Measurements from ENCODE around the gene ARRB1.

ARRB1 gene

DNA sequence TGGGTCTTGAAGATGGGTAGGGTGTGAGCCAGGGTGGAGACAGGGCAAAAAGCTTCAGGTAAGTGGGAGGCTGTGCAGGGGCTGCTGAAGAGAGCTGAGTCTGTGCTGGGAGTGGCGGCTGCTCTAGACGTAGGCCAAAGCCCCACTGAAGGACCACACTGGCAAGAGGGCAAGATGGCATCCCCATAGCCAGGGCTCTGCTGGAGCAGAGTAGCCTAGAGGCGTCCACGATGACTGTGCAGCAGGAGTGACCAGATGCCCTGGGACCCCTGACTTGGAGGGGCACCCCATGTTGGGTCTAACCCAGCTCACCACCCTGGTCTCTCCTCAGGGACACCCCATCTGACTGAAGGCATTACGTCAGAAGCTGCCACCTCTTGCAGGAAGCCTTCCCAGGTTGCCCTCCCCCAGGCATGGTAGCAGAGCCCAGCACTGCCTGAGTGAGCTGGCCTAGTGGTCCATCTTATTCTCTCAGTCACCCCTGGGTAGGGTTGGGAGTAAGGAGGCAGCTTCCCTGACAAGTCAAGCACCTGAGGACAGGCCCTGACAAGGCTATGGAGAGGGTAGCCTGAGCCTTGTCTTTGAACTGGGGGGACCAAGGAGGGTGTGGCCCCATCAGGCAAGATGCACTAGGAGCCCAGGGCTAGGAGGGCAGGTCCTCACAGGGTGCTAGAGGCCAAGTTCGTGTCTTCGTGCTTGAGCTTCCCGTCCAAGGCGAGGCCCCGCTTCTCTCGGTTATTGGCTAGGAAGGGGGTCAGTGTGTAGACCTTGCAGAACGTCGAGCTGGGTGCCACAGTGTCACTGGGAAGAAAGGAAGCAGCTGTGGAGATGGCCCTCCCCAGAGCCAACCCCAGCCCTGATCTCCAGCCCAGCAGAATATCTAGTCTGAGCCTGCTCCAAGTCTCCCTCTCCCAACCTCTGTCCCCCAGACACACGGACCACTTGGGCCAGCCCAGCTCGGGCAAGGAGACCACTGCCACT lies 77.8 kb downstream of the ARRB1 start:
- no peak for DNase-seq (ENCODE audit: low read depth)

DNA sequence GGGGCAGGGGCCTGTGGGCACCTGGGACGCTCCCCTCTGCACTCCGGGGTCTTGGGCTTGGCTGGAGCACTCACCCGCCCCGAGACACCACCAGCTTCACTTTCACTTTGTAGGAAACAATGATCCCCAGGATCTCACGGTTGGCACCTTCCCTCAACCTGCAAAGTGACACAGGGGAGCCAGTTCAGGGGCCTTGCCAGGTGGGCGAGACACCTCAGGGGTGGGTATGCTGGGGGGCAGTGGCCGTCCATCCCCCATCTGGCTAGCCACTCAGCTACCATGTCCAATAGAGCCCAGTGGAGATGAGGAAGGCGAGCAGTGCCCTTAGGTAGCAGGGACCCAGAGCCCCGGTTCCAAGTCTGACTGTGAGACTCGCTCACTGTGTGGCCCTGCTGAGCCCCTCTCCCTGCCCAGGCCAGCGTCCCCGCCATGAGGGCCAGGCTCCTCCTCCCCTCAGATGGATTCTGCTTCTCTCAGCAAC lies 78.6 kb downstream of the ARRB1 start:
- DNase-seq (ENCODE audit: low read depth), result no peak

DNA sequence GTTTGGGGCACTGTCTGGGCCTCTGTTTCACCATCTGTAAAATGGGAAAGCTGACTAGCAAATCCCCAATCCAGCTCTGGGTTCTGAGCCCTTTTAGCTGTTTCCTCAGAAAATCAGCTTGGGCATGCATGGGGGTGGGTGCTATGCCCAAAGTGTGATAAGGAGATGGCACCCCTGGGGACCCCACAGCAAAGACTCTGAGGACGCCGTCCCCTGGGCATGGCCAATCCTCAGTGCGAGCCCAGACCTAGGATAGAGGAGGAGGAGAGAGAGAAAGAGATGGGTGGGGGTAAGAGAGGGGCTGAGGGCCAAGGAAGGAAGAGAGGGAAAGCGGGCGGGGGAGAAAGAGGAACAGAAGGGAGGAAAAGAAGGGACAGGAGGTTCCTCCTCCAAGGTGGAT lies 79.1 kb downstream of the ARRB1 start:
- DNase-seq (ENCODE audit: low read depth), result no peak

DNA sequence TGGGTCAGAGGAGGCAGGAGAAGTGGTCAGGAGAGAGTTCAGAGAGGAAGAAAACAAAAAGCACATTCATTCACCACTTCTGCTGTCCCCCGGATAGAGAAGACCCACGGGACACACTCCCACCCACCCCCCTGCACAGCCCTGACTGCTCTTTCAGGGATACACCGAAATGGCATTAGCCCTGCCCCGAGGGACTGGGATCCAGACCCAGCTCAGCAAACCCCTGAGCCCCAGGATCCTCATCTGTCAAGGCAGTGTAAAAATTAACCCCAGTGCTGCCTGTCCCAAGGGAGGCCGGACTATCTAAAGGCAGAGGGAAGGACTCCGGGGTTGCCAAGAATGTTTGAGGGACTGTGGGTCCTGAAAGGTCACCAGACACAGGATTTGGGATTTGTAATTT lies 79.7 kb downstream of the ARRB1 start:
- DNase-seq (ENCODE audit: low read depth), result no peak

DNA sequence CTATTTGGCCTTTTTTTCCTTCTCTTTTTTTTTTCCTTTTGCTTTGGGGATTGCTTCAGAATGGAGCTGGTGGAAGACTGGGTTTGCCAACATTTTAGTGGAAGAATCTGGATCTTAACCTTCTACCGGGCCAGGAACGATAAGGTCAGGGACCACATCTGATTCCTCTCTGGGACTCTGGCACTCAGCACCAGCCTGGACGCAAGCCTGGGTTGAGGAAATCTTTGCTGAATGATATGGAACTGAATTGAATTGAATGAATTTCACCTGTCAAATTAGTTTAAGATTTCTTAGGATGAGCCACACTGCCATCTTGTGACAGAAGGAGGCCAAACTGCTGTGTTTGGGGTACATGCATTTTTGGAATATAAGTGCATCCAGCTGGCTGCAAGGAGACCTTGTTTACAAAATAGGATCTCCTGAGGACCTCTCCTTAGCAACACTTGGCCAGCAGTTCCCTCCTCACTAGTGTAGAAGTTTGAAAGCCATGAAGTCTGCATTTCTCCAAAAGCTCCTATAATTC lies 80.5 kb downstream of the ARRB1 start:
- no peak for DNase-seq (ENCODE audit: low read depth)

DNA sequence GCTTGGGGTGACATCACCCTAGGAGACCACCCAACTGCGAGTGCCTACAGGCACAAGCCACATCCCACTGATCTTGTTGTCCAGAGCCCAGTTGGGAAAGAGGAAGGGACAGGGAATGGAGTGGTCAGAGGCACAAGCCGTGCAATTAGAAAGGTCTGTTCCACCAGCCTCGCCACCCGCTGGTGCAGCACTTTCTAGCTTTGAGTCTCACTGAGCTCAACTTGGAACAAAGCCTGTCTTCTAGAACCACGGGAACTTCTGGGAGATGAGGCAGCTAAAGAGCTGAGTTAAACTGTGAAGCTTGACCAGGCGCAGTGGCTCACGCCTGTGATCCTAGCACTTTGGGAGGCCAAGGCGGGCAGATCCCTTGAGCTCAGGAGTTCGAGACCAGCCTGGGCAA lies 81.6 kb downstream of the ARRB1 start:
- no peak for DNase-seq (ENCODE audit: low read depth)

DNA sequence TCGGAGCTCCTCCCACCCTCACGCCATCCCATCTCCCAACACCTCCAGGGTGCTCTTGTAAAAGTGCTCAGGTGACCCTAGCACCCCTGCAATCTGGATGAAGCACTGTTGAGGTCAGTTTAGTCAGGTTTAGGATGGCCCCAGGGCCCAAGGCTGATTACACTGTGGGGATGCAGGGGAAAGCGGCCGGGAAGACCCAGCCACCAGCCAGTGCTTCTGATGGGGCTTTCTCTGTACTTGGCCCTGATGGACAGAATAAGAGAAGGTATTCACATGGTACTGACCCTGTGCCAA lies 82.1 kb downstream of the ARRB1 start:
- no peak for DNase-seq (ENCODE audit: low read depth)

DNA sequence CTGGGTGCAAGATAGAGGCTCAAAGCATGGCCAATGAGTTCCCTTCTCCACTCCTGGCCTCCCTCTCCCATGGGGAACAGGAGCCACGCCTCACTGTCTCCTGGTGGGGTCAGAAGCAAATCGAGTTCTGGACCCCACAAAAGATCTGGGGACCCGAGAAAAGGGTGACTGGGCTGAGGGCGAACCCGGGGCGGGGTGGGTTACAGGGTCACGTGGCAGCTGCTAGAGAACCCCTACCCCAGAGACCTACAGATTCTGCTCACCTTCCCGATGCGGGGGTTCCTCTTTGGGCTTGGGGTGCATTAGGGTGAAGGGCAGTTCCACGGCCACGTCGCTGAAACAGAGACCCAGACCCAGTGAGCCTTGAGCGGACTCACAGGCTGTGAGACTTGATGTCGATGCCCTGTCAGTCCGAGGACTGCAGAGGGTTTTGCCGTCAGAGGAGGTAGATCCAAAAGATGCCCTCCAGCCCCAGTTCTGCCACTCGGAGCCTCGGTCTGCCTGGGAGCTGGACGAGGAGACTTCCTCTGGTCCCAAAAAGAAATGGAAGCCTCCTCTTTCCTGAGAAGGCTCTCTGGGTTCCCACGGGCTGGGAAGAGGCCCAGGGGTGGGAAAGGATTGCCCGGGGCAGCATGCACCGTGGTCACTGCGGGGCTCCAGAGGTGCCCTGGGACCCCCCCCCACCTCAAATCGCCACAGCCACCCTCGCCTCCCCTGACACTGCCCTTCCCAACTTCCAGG lies 82.7 kb downstream of the ARRB1 start:
- no peak for DNase-seq (ENCODE audit: low read depth)

DNA sequence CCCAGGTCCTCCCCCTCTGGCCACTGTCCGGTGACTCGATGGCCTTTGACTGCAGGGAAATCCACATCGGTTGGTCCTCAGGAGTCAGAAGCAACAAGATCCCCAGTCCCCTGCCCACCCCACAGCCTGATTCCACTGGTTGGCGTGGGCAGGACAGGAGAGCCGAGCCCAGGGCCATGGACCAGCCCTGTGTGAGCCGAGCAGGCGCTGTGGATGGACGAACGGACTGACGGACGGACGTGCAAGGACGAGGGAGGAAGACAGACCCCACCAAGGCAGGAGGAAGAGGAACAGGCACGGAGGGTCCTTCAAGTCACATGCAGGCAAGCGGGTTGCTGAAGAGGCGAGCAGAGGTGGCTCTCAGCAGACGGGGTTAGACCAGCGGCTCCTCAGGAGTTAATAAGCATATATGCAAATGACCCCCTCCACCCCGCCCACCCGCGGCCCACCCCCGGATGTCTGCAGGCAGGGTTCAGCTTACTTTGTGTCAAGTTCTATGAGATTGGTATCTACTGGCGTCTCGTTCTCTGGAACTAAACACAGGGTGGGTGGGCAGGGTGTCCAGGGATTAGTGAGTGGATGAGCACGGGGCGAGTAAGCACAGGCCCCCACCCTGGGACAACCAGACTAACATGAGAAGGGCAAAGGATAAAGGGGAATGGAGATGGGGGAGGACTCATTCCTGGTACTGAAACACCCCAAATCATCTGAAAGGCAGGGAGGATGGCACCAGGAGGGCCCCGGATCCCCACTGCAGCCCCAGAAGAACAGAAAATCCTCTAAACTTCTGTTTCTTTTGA lies 84.1 kb downstream of the ARRB1 start:
- no peak for DNase-seq (ENCODE audit: low read depth)

DNA sequence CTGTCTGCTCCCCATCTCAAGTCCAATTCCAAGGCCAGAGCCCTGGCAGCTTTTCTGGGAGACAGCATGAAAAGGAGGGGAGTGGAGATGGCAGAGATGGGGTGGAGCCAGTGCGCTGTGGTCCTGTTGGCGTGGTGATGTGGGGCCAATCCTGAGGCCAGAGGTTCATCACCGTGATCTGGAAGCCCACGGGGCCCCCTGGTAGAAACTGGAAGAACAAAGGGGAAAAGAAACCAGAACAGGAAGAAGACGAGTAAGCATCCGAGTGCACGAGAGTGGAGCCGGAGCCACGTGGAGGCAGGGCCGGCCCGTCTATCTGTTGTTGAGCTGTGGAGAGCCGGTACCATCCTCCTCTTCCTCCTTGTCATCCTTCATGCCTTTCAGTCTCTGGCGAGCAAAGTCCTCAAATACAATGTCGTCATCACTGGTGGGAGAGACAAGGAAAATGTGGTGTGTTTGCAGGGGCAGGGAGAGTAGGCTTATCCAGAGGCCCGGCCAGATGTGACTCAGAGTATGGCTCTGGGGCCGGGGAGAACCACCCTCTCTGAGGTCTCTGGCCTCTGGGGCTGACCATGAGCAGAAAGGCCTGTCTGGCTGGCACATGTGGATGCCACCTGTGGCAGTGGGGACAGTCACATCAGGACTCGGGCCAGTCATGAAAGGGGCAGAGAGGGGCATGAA lies 85.5 kb downstream of the ARRB1 start:
- no peak for DNase-seq (ENCODE audit: low read depth)

DNA sequence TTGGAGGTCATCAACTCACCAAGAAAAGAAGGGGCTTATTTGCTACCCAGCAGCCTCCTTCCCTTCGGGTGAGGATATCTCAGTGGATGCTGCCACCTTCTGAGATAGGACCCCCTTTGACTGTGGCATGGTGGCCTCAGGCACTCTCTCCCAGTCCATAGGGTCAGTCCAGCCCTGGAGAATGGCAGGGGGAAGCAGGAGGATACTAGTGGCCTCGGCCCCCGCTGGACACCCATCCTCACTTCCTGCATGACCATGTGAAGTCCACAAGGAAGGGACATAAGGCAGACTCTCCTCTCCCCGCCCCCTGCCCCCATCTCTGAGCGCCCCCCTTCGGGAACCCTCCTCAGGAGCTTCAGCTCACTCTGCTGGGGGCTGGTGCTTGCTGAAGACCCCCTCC lies 86.5 kb downstream of the ARRB1 start:
- no peak for DNase-seq (ENCODE audit: low read depth)

DNA sequence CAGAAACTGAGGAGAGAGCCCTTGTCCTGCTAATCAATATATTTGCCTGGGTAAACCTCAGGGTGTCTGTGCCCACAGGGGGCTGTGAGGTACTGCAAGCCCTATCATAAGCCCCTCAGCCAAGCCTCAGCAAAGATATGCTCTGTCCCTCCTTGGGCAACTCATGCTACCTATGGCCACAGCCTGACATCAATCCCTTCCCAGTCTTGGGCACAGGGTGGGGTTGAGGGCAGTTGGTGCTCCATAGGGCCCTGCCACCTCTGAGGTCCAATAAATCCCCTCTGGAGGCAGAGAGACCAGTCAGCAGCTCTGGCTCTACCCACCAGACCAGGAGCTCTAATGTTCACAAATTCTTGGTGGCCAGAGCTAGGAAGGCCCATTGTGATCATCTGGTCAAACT lies 87.1 kb downstream of the ARRB1 start:
- no peak for DNase-seq (ENCODE audit: low read depth)

DNA sequence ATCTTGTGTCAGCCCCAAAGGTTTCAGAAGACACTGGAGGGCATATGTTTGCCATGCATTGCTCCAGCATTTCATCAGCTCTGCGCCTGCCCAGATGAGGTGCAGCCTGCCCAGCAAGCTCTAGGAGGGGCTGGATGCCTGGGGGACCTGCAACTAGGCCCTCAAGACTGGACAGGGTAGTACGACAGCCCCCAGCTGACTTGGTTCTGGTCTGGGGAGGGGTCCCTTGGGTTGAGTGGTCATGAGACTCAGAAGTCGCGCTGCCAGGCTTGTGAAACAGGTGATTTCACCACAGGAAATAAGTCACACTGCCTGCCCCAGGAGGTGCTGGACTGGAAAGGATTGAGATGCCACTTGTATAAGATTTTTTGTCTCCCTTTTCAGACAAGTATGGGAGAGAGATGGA lies 87.5 kb downstream of the ARRB1 start:
- no peak for DNase-seq (ENCODE audit: low read depth)

DNA sequence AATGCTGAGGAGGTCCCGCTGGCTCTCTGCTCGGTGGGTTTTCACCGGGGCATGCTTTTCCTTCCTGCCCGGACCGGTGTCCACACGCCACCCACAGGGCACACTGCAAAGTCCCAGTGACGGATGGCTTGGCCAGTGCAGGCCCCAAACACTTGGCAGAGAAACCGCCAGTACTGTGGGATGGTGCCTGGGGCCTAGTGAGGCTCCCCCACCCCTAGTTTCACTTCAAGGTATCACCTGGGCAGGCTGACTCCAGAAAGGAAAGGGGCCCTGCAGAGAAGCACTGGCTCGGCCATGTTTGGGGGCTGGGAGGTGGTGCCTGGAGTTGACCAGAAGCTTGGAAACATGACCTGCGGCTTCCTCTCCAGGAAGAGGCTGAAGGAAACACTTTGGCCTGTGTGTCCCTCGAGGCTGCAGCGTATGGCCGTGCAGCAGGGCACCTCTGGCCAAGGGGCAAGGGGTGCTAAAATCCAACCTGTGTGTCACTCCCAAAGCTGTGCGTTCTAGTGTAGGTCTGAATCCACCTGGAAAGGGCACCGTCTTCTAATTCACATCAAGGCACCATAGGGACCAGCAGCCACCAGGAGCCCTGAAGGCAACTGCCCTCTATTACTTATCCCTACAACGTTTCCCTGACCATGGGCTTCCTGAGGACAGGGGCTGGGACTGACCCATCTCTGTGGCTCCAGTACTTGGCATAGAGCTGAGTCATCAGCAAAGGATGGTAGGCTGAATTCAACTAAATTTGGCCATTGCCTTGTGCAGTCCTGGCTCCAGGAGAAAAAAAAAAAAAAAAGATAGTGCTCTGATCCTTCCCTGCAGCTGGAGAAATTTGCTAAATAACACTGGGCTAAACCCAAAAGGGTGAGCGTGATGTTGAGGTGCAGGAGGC lies 88.3 kb downstream of the ARRB1 start:
- DNase-seq (ENCODE audit: low read depth), result no peak

DNA sequence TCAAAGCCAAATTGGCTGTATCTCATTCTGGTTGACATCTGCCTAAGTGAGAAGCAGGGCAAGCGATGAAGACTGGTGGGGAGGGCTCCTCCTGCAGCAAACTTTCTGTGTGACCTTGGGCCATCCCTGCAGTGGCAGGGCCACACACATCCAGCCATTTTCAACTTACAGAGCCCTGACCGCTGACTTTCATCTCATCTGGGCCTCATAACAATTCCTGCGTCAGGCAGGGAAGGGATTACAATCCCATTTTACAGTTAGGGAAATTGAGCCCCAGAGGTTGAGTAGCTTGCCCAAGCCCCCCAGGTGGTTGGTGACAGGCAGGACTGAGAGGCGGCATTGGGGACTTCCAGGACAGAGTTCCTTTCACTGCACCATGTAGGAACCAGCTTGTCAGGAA lies 89.0 kb downstream of the ARRB1 start:
- no peak for DNase-seq (ENCODE audit: low read depth)

DNA sequence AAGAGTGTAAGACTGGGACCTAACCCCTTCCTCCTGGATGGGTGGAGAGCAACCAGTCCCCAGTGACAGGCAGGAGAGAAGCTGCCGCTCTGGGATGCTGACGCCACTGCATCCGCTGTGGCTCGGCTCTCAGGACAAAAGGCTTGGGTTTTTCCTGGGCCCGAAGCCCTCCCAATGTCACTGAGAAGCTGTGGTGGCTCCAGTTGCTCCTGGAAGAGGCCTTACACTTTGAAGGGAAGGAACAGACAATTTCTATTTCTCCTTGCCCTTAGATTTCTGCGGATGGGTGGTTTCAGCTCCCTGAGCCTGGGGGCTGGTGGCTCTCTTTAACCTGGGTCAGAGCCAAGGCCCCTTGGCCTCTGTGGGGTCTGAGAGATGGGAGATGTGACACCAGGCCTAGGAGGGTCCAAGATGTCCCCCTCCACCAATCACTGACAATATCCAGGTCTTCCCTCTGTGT lies 89.5 kb downstream of the ARRB1 start:
- DNase-seq (ENCODE audit: low read depth), result no peak

DNA sequence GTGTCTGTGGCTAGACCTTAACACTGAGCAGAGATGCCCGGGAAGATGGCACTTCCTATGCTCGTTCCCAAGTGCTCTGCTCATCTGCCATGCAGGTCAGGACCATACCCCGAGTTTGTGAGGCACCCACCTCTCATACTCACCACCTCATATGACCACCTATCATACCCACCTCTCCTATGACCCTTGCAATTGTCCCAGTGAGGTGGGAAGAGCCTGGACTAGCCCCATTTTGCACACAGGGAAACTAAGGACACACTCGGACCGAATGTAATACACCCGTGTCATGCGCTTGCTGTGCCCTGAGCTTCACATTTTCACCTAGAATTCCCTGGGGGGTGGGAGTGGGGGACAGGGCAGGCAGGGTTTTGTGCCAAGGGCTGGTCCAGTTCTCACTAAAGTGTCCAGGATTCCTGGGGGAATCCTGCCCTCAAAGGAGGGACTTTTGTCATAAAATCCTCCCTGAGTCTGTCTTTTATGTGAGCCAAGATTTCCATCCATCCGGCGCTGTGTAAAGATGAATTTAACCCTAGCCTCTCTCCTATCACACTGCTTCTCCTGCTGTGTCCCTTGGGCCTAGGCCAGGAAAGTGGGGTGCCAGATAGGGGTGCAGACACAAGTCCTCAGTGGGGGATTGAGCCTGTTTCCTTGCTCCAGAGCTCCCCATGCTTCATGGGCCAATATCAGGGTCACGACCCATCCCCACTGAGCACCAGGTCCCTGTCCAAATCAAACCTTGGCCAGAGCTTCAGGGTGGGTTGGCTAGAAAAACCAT lies 90.9 kb downstream of the ARRB1 start:
- no peak for DNase-seq (ENCODE audit: low read depth)

DNA sequence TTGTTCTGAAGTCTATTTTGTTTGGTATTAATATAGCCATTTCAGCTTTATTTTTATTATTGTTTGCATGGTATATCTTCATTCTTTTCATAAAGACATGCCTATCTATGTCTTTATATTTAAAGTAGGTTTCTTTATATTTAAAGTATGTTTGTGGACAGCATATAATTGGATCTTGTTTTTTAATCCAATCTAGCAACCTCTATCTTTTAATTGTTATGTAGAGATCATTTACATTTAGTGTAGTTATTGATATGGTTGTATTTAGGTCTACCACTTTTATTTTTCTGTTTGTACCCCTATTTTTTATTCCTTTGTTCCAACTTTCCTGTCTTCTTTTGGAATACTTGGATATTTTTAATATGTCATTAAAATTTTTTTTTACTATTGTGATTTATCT lies 97.1 kb downstream of the ARRB1 start:
- no peak for DNase-seq (ENCODE audit: low read depth)

DNA sequence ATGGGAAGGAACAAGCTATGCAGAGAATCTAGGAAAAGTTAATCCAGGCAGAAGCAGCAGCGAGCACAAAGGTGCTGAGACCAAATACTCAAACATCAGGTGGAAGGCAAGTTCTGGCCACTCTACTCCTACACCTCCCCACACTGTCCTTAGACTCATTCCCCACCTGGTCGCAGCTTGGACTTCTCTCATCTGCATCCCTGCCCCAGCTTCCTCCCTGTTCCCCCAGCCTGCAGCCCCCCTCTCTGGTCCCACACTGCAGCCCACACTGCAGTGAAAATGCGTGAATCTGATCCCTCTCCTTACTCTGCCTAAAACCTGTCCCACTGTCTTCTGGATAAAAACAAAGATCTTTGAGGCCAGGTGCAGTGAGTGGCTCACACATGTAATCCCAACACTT lies 101.8 kb downstream of the ARRB1 start:
- no peak for DNase-seq (ENCODE audit: low read depth)

DNA sequence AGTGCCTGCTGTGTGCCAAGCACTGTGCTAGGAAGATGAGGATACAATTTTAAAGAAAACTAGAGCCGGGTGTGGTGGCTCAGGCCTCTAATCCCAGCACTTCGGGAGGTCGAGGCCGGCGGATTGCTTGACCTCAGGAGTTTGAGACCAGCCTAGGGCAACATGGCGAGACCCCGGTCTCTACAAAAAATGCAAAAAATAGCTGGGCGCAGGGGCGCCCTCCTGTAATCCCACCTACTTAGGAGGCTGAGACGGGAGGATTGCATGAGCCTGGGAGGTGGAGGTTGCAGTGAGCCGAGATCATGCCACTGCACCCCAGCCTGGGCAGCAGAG lies 102.6 kb downstream of the ARRB1 start:
- DNase-seq (ENCODE audit: low read depth), result no peak

All from activated T-helper 9 cell treated with anti-CD3 and anti-CD28 coated beads, Interleukin-2, amount 50 U/mL, for 16 hours (primary cell).